DND-41 (cell line): ENCODE results near the gene FAM229A.

Experiments used
- ATAC-seq: fragments of 200-7000 bp; cut with Tn5 transposase; 3 replicates; pipeline ENCODE4 v1.9.1; 2021; ENCODE audit warnings: low read depth; ENCODE audit not compliant: insufficient read depth
- DNase-seq: peaks from one replicate; pipeline ENCODE4 v3.0.0-alpha.2; 2020
- H2AFZ ChIP-seq: 2 replicates; pipeline ENCODE4 v1.6.0; 2012; ENCODE audit warnings: low read depth, low read length
- H3K27ac ChIP-seq: 2 replicates; pipeline ENCODE4 v1.5.1; 2012; ENCODE audit warnings: low read length, inconsistent platforms
- H3K27me3 ChIP-seq: fragments of 200-600 bp; sonication (generic); 2 replicates; pipeline ENCODE4 v1.6.0; 2012; ENCODE audit warnings: low read length, mild to moderate bottlenecking, inconsistent platforms; ENCODE audit not compliant: insufficient read depth, poor library complexity
- H3K36me3 ChIP-seq: 2 replicates; pipeline ENCODE4 v1.5.1; 2012; ENCODE audit warnings: low read length, inconsistent platforms; ENCODE audit not compliant: insufficient read depth
- H3K4me1 ChIP-seq: 2 replicates; pipeline ENCODE4 v1.5.1; 2012; ENCODE audit warnings: mild to moderate bottlenecking, low read length; ENCODE audit not compliant: insufficient read depth
- H3K4me2 ChIP-seq: 2 replicates; pipeline ENCODE4 v1.6.0; 2012; ENCODE audit warnings: mild to moderate bottlenecking, moderate library complexity, low read length, inconsistent platforms; ENCODE audit not compliant: insufficient read depth
- H3K4me3 ChIP-seq, 2 experiments: fragments of 200-600 bp in 1 of 2; shearing (Covaris generic) in 1 of 2; 2 replicates each; pipeline ENCODE4 v1.5.1; 2012 to 2016; ENCODE audit warnings: inconsistent platforms in 2 of 2, low read length in 2 of 2, mild to moderate bottlenecking in 2 of 2, low read depth in 1 of 2, moderate library complexity in 1 of 2
- H3K79me2 ChIP-seq: 2 replicates; pipeline ENCODE4 v1.6.0; 2012; ENCODE audit warnings: low read length, inconsistent platforms; ENCODE audit not compliant: insufficient read depth
- H3K9ac ChIP-seq: 2 replicates; pipeline ENCODE4 v1.6.0; 2012; ENCODE audit warnings: low read depth, mild to moderate bottlenecking, inconsistent platforms, low read length, moderate library complexity
- H3K9me3 ChIP-seq: 2 replicates; pipeline ENCODE4 v1.5.1; 2012; ENCODE audit warnings: low read length, moderate library complexity, mild to moderate bottlenecking, inconsistent platforms; ENCODE audit not compliant: insufficient read depth, severe bottlenecking
- H4K20me1 ChIP-seq: 2 replicates; pipeline ENCODE4 v1.6.0; 2012; ENCODE audit warnings: low read length; ENCODE audit not compliant: insufficient read depth
- EZH2 ChIP-seq: IDR thresholded peaks from 3 replicates; pipeline ENCODE4 v1.6.1; 2012; ENCODE audit warnings: borderline replicate concordance, low read depth, mild to moderate bottlenecking, moderate library complexity, low read length, inconsistent platforms; ENCODE audit not compliant: severe bottlenecking
- TF ChIP-seq, protein P1 (sequence below): IDR thresholded peaks from 2 replicates; pipeline ENCODE4 v1.5.1; 2012; ENCODE audit warnings: borderline replicate concordance, low read length, moderate library complexity, mild to moderate bottlenecking; ENCODE audit not compliant: poor library complexity, severe bottlenecking; ENCODE audit errors: extremely low read depth

The FAM229A gene

DNA sequence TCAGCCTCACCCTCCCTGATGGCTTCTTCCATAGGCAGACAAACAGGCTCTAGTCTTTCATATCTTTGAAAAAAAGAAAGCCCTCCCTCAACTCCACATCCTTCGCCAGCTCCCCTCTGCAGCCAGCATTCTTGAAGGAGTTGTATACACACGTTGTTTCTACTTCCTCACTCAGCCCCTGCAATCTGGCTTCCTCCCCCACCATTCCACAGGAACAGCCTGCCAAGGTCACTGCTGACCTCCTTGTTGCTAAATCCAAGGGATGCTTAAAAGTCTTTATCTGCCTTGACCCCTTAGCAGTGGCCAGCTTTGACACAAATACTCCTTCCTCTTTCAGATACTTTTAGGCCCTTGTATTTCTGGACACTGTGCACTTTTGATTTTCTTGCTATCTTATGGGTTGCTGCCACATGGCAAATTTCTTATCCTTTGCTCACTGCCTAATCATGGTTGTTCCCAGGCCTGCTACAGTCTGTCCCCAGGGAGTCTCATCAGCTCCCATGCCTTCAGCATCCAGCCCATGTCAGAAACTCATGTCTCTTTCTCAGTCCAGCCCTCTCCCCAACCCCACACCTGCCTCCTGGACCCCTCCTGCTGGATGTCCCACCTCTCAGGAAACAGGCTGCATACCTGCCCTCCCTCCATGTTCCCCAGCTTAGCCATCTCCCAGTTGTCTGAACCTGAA is 8.3 kb downstream of the FAM229A start:
- DNase-seq: no peak
- H3K27me3 ChIP-seq: no peaks in the 10 kb centered on the region
- H3K9ac ChIP-seq: no peak overlapping the region
- no peak overlapping the region for H3K27ac ChIP-seq
- no peak overlapping the region for H3K4me2 ChIP-seq
- TF ChIP-seq EZH2: no peak
- TF ChIP-seq, protein P1, sequence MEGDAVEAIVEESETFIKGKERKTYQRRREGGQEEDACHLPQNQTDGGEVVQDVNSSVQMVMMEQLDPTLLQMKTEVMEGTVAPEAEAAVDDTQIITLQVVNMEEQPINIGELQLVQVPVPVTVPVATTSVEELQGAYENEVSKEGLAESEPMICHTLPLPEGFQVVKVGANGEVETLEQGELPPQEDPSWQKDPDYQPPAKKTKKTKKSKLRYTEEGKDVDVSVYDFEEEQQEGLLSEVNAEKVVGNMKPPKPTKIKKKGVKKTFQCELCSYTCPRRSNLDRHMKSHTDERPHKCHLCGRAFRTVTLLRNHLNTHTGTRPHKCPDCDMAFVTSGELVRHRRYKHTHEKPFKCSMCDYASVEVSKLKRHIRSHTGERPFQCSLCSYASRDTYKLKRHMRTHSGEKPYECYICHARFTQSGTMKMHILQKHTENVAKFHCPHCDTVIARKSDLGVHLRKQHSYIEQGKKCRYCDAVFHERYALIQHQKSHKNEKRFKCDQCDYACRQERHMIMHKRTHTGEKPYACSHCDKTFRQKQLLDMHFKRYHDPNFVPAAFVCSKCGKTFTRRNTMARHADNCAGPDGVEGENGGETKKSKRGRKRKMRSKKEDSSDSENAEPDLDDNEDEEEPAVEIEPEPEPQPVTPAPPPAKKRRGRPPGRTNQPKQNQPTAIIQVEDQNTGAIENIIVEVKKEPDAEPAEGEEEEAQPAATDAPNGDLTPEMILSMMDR: no peak
- no peaks in the 10 kb centered on the region for H4K20me1 ChIP-seq
- H2AFZ ChIP-seq: no peak overlapping the region
- H3K79me2 ChIP-seq: peaks cover 4% of the 10 kb centered on the region
- no peak overlapping the region for H3K4me3 ChIP-seq
- ATAC-seq: no peak
- H3K4me1 ChIP-seq: peaks cover 20% of the 10 kb centered on the region
- H3K9me3 ChIP-seq: no peaks in the 10 kb centered on the region
- no peaks in the 10 kb centered on the region for H3K36me3 ChIP-seq

DNA sequence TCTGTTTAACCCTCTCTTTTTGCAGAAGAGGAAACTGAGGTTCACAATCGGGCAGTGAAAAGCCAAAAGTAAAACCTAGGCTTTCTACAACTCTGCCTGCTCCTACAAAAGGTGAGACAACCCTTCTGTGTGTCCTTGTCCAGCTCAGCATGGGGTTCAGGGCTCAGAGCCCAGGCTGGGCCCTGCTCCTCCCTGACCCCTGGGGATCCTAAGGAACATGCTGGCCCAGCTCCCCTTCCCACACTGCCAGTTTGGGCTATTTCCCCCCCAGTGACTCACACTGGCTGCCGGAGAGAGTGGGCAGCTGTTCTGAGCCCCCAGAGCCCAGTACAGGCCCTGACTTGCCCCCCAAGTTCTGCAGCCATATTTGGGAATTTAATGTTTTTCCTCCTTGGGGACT is 8.9 kb downstream of the FAM229A start:
- ATAC-seq: no peak
- H3K4me1 ChIP-seq: peaks cover 20% of the 10 kb centered on the region
- no peak for DNase-seq

DNA sequence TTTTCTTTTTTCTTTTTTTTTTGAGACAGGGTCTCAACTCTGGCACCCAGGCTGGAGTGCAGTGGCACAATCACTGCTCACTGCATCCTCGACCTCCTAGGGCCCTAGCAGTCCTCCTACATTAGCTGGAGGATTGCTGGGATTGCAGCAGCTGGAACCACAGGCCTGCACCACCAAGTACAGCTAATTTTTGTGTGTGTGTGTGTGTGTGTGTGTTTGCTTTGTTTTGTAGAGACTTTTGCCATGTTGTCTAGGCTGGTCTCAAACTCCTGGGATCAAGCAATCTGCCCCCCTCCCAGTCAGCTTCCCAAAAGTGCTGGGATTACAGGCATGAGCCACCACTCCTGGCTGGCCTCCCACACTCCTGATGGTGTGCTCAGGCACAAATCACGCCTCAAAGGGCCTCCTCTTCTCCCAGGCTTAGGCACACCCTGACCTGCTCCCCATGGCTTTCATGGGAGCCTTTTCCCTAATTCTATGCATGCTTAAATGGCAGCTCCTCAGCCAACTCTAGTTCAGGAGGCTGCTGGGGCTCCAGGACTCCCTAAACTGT is 9.4 kb downstream of the FAM229A start:
- no peaks in the 10 kb centered on the region for H4K20me1 ChIP-seq
- no peak overlapping the region; the same call in 1 of the 2 replicates for H3K9ac ChIP-seq
- no peaks in the 10 kb centered on the region for H3K9me3 ChIP-seq
- H3K79me2 ChIP-seq: peaks cover 4% of the 10 kb centered on the region
- no peak overlapping the region for H2AFZ ChIP-seq
- H3K4me1 ChIP-seq: peaks cover 20% of the 10 kb centered on the region
- no peak for ATAC-seq
- DNase-seq: no peak
- H3K4me2 ChIP-seq: no peak overlapping the region
- H3K27ac ChIP-seq: no peak overlapping the region
- no peak overlapping the region for H3K4me3 ChIP-seq
- TF ChIP-seq EZH2: no peak
- TF ChIP-seq, protein P1: no peak
- no peaks in the 10 kb centered on the region for H3K36me3 ChIP-seq
- no peaks in the 10 kb centered on the region for H3K27me3 ChIP-seq

More for the DNA sequence above, 8.9 kb downstream of the FAM229A start:
- H3K4me2 ChIP-seq: no peak overlapping the region
- TF ChIP-seq, protein P1: no peak
- no peak overlapping the region for H3K4me3 ChIP-seq
- no peak overlapping the region for H3K27ac ChIP-seq
- H2AFZ ChIP-seq: no peak overlapping the region
- no peaks in the 10 kb centered on the region for H3K36me3 ChIP-seq
- H3K27me3 ChIP-seq: no peaks in the 10 kb centered on the region
- no peaks in the 10 kb centered on the region for H3K9me3 ChIP-seq
- no peaks in the 10 kb centered on the region for H4K20me1 ChIP-seq
- peaks cover 4% of the 10 kb centered on the region for H3K79me2 ChIP-seq
- no peak overlapping the region for H3K9ac ChIP-seq
